Trophoblast cell (in vitro differentiated cells and primary cell): ENCODE data around the gene AASS.
A peak's percentile ranks its signal among the peaks of the same experiment; 100 is the strongest.

ENCODE experiments used
- DNase-seq, 2 donors: peaks; one replicate each; pipeline ENCODE4 v3.0.0-alpha.2; 2016
- H2AFZ ChIP-seq: 2 replicates; pipeline ENCODE4 v1.6.1; 2013; ENCODE audit warnings: low read length, moderate library complexity, mild to moderate bottlenecking; ENCODE audit not compliant: insufficient read depth, poor library complexity
- H2AK5ac ChIP-seq: 2 replicates; pipeline ENCODE4 v1.6.1; 2013; ENCODE audit warnings: mild to moderate bottlenecking, low read length
- H2BK120ac ChIP-seq: 2 replicates; pipeline ENCODE4 v1.6.1; 2013; ENCODE audit warnings: low read length, mild to moderate bottlenecking, moderate library complexity; ENCODE audit not compliant: insufficient read depth, poor library complexity
- H2BK12ac ChIP-seq: 2 replicates; pipeline ENCODE4 v1.6.1; 2013; ENCODE audit warnings: mild to moderate bottlenecking, low read length, moderate library complexity
- H2BK5ac ChIP-seq: 2 replicates; pipeline ENCODE4 v1.6.1; 2013; ENCODE audit warnings: low read length, low read depth, moderate library complexity, mild to moderate bottlenecking; ENCODE audit not compliant: poor library complexity
- H3K14ac ChIP-seq: 2 replicates; pipeline ENCODE4 v1.6.1; 2013; ENCODE audit warnings: mild to moderate bottlenecking, low read length
- H3K18ac ChIP-seq: 2 replicates; pipeline ENCODE4 v1.6.1; 2013; ENCODE audit warnings: mild to moderate bottlenecking, low read length
- H3K23ac ChIP-seq: 2 replicates; pipeline ENCODE4 v1.6.1; 2013; ENCODE audit warnings: low read length
- H3K27ac ChIP-seq: 2 replicates; pipeline ENCODE4 v1.5.1; 2013; ENCODE audit warnings: low read depth, mild to moderate bottlenecking, inconsistent platforms, low read length, moderate library complexity
- H3K27me3 ChIP-seq: 2 replicates; pipeline ENCODE4 v1.6.1; 2013; ENCODE audit warnings: inconsistent platforms, mild to moderate bottlenecking, low read length, moderate library complexity; ENCODE audit not compliant: insufficient read depth
- H3K36me3 ChIP-seq, 2 experiments: 1 replicate in 1 of 2; 2 replicates in 1 of 2; pipeline ENCODE4 v1.6.1; 2013; ENCODE audit warnings: low read length in 2 of 2, mild to moderate bottlenecking in 2 of 2, moderate library complexity in 1 of 2; ENCODE audit not compliant: insufficient read depth in 2 of 2, control insufficient read depth in 1 of 2
- H3K4ac ChIP-seq: 2 replicates; pipeline ENCODE4 v1.6.1; 2013; ENCODE audit warnings: low read depth, mild to moderate bottlenecking, low read length, moderate library complexity
- H3K4me1 ChIP-seq, 2 experiments: 1 replicate in 1 of 2; 2 replicates in 1 of 2; pipeline ENCODE4 v1.6.1; 2013; ENCODE audit warnings: low read length in 2 of 2, mild to moderate bottlenecking in 2 of 2, moderate library complexity in 1 of 2; ENCODE audit not compliant: insufficient read depth in 2 of 2, control insufficient read depth in 1 of 2
- H3K4me2 ChIP-seq: 2 replicates; pipeline ENCODE4 v1.6.1; 2013; ENCODE audit warnings: inconsistent platforms, mild to moderate bottlenecking, low read length, moderate library complexity
- H3K4me3 ChIP-seq: 2 replicates; pipeline ENCODE4 v1.5.1; 2013; ENCODE audit warnings: mild to moderate bottlenecking, low read depth, low read length, inconsistent platforms
- H3K79me1 ChIP-seq: one replicate; pipeline ENCODE4 v1.6.1; 2013; ENCODE audit warnings: low read length
- H3K79me2 ChIP-seq: 2 replicates; pipeline ENCODE4 v1.6.1; 2013; ENCODE audit warnings: low read length, mild to moderate bottlenecking; ENCODE audit not compliant: control insufficient read depth, insufficient read depth, poor library complexity
- H3K9ac ChIP-seq: 2 replicates; pipeline ENCODE4 v1.6.1; 2013; ENCODE audit warnings: mild to moderate bottlenecking, low read length
- H3K9me3 ChIP-seq: 2 replicates; pipeline ENCODE4 v1.6.1; 2013; ENCODE audit warnings: low read depth, mild to moderate bottlenecking, control low read depth, inconsistent platforms, low read length; ENCODE audit not compliant: insufficient read depth
- H4K12ac ChIP-seq: 2 replicates; pipeline ENCODE4 v1.6.1; 2013; ENCODE audit warnings: low read depth, mild to moderate bottlenecking, low read length, moderate library complexity
- H4K8ac ChIP-seq: 2 replicates; pipeline ENCODE4 v1.6.1; 2013; ENCODE audit warnings: low read depth, mild to moderate bottlenecking, low read length, moderate library complexity
- H4K91ac ChIP-seq: one replicate; pipeline ENCODE4 v1.6.1; 2013; ENCODE audit warnings: low read depth, mild to moderate bottlenecking, low read length, moderate library complexity
- WGBS: extraction: QIAGEN DNeasy Blood & Tissue Kit; methylation state at CpG from one replicate; pipeline ENCODE4 v1.1.7; 2013; ENCODE audit warnings: missing lambda C conversion rate; ENCODE audit not compliant: insufficient read length, insufficient coverage; ENCODE audit errors: extremely low coverage; 5-methylcytosine and 5-hydroxymethylcytosine counted together

AASS gene

DNA sequence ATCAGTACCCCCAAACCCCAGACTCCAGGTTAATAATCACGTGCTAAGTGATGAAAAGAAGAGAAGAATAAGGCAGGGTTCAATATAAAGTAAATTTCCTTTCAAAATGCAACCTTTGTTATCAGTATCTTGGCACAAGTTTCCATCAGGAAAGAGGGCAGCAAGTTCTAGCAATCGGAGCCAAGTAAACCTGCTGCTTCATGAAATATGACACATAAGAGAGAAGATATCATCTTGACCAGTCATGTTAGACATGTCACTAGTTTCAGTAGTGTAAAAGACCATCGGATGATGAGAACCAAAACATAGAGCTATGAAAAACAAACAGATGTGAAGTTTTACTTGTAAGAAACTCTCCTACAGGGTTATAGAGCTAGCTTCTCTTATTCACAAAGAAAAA, 44.0 kb downstream of the AASS start:
- Histone ChIP-seq H2BK120ac (no peak overlapping the region), H2AFZ (no peak overlapping the region), H3K79me2 (no peaks in the 10 kb centered on the region), H3K36me3 (peaks cover 0 to 3% of the 10 kb centered on the region in 2 experiments), H3K4me1 (no peaks in the 10 kb centered on the region), H4K12ac (no peak overlapping the region), H3K27ac (no peak overlapping the region), H2AK5ac (no peak overlapping the region), H3K14ac (no peak overlapping the region), H3K79me1 (no peaks in the 10 kb centered on the region), H3K4me2 (no peak overlapping the region), H2BK12ac (no peak overlapping the region), H3K9ac (no peak overlapping the region), H3K18ac (no peak overlapping the region), H3K4ac (no peak overlapping the region), H4K8ac (no peak overlapping the region), H2BK5ac (no peak overlapping the region), H3K27me3 (no peaks in the 10 kb centered on the region), H3K23ac (no peak overlapping the region), H4K91ac (no peak overlapping the region), H3K4me3 (no peak overlapping the region), H3K9me3 (no peaks in the 10 kb centered on the region)
- no CpG with 5 or more reads among the region's 3 CpGs for WGBS
- DNase-seq, result no peak

- H3K79me1 ChIP-seq, result no peaks in the 10 kb centered on the region
- H3K9ac ChIP-seq, result no peak overlapping the region
- WGBS, result no CpG with 5 or more reads among the region's 4 CpGs
- no peak overlapping the region for H3K4me2 ChIP-seq
- no peak overlapping the region for H2BK5ac ChIP-seq
- no peak overlapping the region for H3K14ac ChIP-seq
- no peak overlapping the region for H2BK12ac ChIP-seq
- H3K36me3 ChIP-seq, result peaks cover 0 to 1% of the 10 kb centered on the region in 2 experiments
- H3K9me3 ChIP-seq, result no peaks in the 10 kb centered on the region
- H3K27me3 ChIP-seq, result no peaks in the 10 kb centered on the region
- H3K23ac ChIP-seq, result no peak overlapping the region
- no peak overlapping the region for H3K4ac ChIP-seq
- no peak overlapping the region for H3K27ac ChIP-seq
- H3K79me2 ChIP-seq, result no peaks in the 10 kb centered on the region
- H3K4me3 ChIP-seq, result no peak overlapping the region
- H2AFZ ChIP-seq, result no peak overlapping the region
- H3K18ac ChIP-seq, result no peak overlapping the region
- no peak for DNase-seq
- H2AK5ac ChIP-seq, result no peak overlapping the region
- no peak overlapping the region for H2BK120ac ChIP-seq
- H3K4me1 ChIP-seq, result no peaks in the 10 kb centered on the region
- H4K8ac ChIP-seq, result no peak overlapping the region
- H4K12ac ChIP-seq, result no peak overlapping the region
- no peak overlapping the region for H4K91ac ChIP-seq
Observed at GRCh38 chr7:122095642-122096041, 48.4 kb downstream of the AASS start.

DNA sequence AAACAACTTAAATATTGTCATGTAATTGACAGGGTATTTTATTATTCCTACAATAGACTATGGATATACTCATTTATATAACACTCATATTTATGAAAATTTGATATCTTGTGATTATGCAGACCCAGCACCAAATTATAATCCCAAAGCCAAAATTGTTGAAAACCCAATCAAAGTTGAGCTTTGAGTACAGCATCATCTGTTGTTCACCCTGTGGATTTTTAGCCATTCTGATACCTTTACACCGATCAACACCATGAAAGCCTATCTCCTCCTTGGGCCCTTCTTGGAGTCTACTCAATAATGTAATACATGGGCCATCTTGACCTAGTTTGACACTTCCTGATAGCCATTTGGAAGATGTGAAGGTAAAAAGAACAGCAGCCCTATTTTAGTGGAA, 49.5 kb downstream of the AASS start:
- H3K36me3 ChIP-seq, result peaks cover 0 to 1% of the 10 kb centered on the region in 2 experiments
- no peak overlapping the region for H4K91ac ChIP-seq
- no CpG with 5 or more reads among the region's 1 CpG for WGBS
- H4K8ac ChIP-seq, result no peak overlapping the region
- no peaks in the 10 kb centered on the region for H3K4me1 ChIP-seq
- no peaks in the 10 kb centered on the region for H3K79me2 ChIP-seq
- H3K9ac ChIP-seq, result no peak overlapping the region
- no peak overlapping the region for H2AK5ac ChIP-seq
- no peaks in the 10 kb centered on the region for H3K9me3 ChIP-seq
- H4K12ac ChIP-seq, result no peak overlapping the region
- H2BK12ac ChIP-seq, result no peak overlapping the region
- no peak overlapping the region for H2BK5ac ChIP-seq
- no peak overlapping the region for H2AFZ ChIP-seq
- DNase-seq, result no peak
- H3K18ac ChIP-seq, result no peak overlapping the region
- H3K14ac ChIP-seq, result no peak overlapping the region
- no peak overlapping the region for H3K4me2 ChIP-seq
- H3K4ac ChIP-seq, result no peak overlapping the region
- no peaks in the 10 kb centered on the region for H3K79me1 ChIP-seq
- no peaks in the 10 kb centered on the region for H3K27me3 ChIP-seq
- H2BK120ac ChIP-seq, result no peak overlapping the region
- H3K4me3 ChIP-seq, result no peak overlapping the region
- no peak overlapping the region for H3K23ac ChIP-seq
- no peak overlapping the region for H3K27ac ChIP-seq

DNA sequence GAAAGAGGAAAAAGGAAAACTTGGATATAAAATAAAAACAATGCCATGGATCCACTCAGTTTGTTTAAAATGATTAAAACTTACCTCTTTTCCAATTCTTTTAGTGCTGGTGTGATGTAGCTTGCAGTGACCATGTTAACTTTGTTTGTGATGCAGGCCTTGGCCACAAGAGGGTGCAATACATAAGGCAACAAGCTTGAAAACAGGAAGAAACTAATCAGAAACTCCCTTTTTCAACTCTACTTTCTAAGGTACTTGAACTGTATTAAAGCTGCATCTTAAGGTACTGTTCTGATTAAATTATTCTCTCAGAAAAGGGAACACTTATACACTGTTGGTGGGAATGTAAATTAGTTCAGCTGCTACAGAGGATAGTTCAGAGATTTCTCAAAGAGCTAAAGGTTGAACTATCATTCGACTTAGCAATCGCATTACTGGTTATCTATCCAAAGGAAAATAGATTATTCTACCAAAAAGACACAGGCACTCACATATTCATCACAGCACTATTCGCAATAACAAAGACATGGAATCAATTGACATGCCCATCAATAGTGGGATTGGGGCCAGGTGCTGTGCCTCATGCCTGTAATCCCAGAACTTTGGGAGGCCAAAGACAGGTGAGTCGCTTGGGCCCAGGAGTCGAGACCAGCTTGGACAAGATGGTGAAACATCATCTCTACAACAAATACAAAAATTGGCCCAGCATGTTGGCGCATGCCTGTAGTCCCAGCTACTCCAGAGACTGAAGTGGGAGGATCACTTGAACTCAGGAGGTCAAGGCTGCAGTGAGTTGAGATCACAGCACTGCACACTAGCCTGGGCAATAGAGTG, 50.9 kb downstream of the AASS start:
- Histone ChIP-seq H2BK5ac (no peak overlapping the region), H3K79me1 (no peaks in the 10 kb centered on the region), H3K4me3 (no peak overlapping the region), H3K27me3 (no peaks in the 10 kb centered on the region), H3K23ac (no peak overlapping the region), H4K8ac (no peak overlapping the region), H2BK120ac (no peak overlapping the region), H3K79me2 (no peaks in the 10 kb centered on the region), H3K36me3 (peaks cover 1 to 3% of the 10 kb centered on the region in 2 experiments), H3K27ac (no peak overlapping the region), H4K12ac (no peak overlapping the region), H3K9me3 (no peaks in the 10 kb centered on the region), H2AFZ (no peak overlapping the region), H3K18ac (no peak overlapping the region), H3K9ac (no peak overlapping the region), H3K14ac (no peak overlapping the region), H4K91ac (no peak overlapping the region), H3K4me2 (no peak overlapping the region), H3K4me1 (no peaks in the 10 kb centered on the region), H3K4ac (no peak overlapping the region), H2AK5ac (no peak overlapping the region), H2BK12ac (no peak overlapping the region)
- no CpG with 5 or more reads among the region's 6 CpGs for WGBS
- peak; percentile 51 to 92 for DNase-seq
